Measurements from ENCODE around the gene PAX8.

DNA sequence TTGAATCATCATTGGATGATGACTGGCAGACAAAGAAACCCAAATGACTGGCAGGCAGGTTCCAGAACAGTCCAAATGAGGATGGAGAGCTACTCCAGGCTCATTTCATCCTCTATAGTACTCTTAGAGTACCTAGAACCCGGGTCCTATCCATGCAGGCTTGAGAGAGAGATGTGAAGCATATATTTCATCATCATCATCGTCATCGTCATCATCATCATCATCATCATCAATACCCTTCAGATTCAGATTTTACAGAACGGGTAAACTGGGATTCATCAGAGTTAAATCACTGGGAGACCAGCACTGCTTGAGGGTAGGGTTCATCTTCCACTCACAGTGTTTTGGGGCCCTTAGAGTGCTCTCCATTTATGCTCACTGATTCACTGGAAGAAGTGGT is 52.3 kb downstream of the PAX8 start:
- TF ChIP-seq EZH2 (IDR thresholded peaks at IDR 0.05; ENCODE audit: insufficient read depth, poor library complexity, severe bottlenecking): no peak
- TF ChIP-seq EZH2phosphoT487 (IDR thresholded peaks at IDR 0.05; ENCODE audit: insufficient read depth, low read depth): no peak

Data from GM23248 (cell line).